KMS-11 (cell line): ENCODE measurements around the gene SNAI1.
"Not testable (repeated sequence)": the region's sequence is repeated elsewhere in the genome, so short reads cannot be mapped to it uniquely, and the experiment has no call there.

Experiments used
- H2AFZ ChIP-seq: fragments of 200-600 bp; sonication (generic); 2 replicates; pipeline ENCODE4 v1.6.1; 2016; ENCODE audit warnings: antibody characterized with exemption, mixed run types, low read depth
- H3K27ac ChIP-seq: fragments of 200-600 bp; sonication (generic); 2 replicates; pipeline ENCODE4 v1.6.1; 2016; ENCODE audit warnings: mild to moderate bottlenecking, mixed run types
- H3K27me3 ChIP-seq: fragments of 200-600 bp; sonication (generic); 2 replicates; pipeline ENCODE4 v1.6.1; 2017; ENCODE audit warnings: mild to moderate bottlenecking, low read depth, mixed run types, moderate library complexity; ENCODE audit not compliant: insufficient read depth
- H3K36me3 ChIP-seq: fragments of 200-600 bp; sonication (generic); 2 replicates; pipeline ENCODE4 v1.6.1; 2017; ENCODE audit warnings: mild to moderate bottlenecking, mixed run types; ENCODE audit not compliant: insufficient read depth
- H3K4me1 ChIP-seq: fragments of 200-600 bp; sonication (generic); 2 replicates; pipeline ENCODE4 v1.6.1; 2016; ENCODE audit warnings: mild to moderate bottlenecking, low read depth, mixed run types; ENCODE audit not compliant: poor library complexity, severe bottlenecking
- H3K4me2 ChIP-seq: fragments of 200-600 bp; sonication (generic); 2 replicates; pipeline ENCODE4 v1.7.0; 2016; ENCODE audit warnings: mild to moderate bottlenecking, mixed run types
- H3K4me3 ChIP-seq: fragments of 200-600 bp; sonication (generic); IDR thresholded peaks from 2 replicates; pipeline ENCODE4 v1.6.1; 2017; ENCODE audit warnings: low read depth, low read length, mixed read lengths; ENCODE audit not compliant: insufficient read depth
- H3K79me2 ChIP-seq: fragments of 200-600 bp; sonication (generic); 2 replicates; pipeline ENCODE4 v1.6.1; 2016; ENCODE audit warnings: low read depth, mixed run types; ENCODE audit not compliant: insufficient read depth
- H3K9ac ChIP-seq: fragments of 200-600 bp; sonication (generic); 2 replicates; pipeline ENCODE4 v1.6.1; 2016; ENCODE audit warnings: mild to moderate bottlenecking, mixed run types
- H4K20me1 ChIP-seq: fragments of 200-600 bp; sonication (generic); 2 replicates; pipeline ENCODE4 v1.6.1; 2016; ENCODE audit warnings: mild to moderate bottlenecking, mixed run types; ENCODE audit not compliant: insufficient read depth
- TF ChIP-seq, protein P1 (sequence below): fragments of 200-600 bp; sonication (generic); conservative IDR thresholded peaks from 2 replicates; pipeline ENCODE4 v1.6.1; 2017; ENCODE audit warnings: low read depth, mild to moderate bottlenecking, antibody characterized with exemption, low read length, moderate library complexity, mixed read lengths

The SNAI1 gene

DNA sequence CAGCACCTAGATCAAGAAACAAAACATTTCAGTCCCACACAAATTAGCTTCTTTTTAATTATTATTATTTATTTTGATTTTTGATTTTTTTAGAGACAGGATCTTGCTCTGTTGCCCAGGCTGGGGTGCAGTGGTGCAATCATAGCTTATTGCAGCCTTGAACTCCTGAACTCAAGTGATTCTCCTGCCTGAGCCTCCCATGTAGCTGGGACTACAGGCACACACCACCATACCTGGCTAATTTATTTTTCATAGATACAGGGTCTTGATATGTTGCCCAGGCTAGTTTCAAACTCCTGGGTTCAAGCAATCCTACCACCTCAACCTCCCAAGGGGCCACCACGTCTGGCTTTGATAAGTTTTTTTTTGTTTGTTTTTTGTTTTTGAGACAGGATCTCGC, 24.6 kb downstream of the SNAI1 start:
- Histone ChIP-seq H3K27ac (no peak overlapping the region), H3K27me3 (no peaks in the 10 kb centered on the region; the same call in 1 of the 2 replicates), H3K4me3 (no peak overlapping the region), H3K4me1 (no peaks in the 10 kb centered on the region), H3K36me3 (no peaks in the 10 kb centered on the region), H2AFZ (no peak overlapping the region), H3K9ac (no peak overlapping the region), H4K20me1 (no peaks in the 10 kb centered on the region), H3K79me2 (no peaks in the 10 kb centered on the region), H3K4me2 (no peak overlapping the region)
- TF ChIP-seq, protein P1, sequence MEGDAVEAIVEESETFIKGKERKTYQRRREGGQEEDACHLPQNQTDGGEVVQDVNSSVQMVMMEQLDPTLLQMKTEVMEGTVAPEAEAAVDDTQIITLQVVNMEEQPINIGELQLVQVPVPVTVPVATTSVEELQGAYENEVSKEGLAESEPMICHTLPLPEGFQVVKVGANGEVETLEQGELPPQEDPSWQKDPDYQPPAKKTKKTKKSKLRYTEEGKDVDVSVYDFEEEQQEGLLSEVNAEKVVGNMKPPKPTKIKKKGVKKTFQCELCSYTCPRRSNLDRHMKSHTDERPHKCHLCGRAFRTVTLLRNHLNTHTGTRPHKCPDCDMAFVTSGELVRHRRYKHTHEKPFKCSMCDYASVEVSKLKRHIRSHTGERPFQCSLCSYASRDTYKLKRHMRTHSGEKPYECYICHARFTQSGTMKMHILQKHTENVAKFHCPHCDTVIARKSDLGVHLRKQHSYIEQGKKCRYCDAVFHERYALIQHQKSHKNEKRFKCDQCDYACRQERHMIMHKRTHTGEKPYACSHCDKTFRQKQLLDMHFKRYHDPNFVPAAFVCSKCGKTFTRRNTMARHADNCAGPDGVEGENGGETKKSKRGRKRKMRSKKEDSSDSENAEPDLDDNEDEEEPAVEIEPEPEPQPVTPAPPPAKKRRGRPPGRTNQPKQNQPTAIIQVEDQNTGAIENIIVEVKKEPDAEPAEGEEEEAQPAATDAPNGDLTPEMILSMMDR: no peak

DNA sequence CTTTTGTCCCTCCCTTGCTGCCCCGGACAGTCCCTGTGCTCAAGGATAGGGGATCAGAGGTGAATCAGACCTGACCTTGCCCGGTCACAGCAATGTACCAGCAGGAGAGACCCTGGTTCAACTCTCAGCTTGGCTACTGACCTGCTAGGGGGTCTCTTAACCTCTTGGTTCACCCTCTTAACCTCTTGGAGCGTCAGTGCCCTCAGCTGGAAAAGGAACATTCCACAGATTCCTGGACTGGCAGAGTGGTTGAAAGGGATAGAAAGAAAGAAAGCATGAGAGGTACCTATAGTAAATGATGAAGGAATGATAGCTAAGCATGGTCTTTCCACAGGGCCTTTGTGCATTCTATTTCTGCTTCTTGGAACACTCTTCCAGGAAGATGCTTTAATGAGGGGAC, 25.2 kb downstream of the SNAI1 start:
- Histone ChIP-seq H3K36me3 (no peaks in the 10 kb centered on the region), H3K9ac (no peak overlapping the region), H4K20me1 (no peaks in the 10 kb centered on the region), H3K27ac (no peak overlapping the region), H3K4me2 (no peak overlapping the region), H3K79me2 (no peaks in the 10 kb centered on the region), H2AFZ (no peak overlapping the region), H3K4me1 (no peaks in the 10 kb centered on the region), H3K27me3 (no peaks in the 10 kb centered on the region; the same call in 1 of the 2 replicates), H3K4me3 (no peak overlapping the region)
- TF ChIP-seq, protein P1: no peak

DNA sequence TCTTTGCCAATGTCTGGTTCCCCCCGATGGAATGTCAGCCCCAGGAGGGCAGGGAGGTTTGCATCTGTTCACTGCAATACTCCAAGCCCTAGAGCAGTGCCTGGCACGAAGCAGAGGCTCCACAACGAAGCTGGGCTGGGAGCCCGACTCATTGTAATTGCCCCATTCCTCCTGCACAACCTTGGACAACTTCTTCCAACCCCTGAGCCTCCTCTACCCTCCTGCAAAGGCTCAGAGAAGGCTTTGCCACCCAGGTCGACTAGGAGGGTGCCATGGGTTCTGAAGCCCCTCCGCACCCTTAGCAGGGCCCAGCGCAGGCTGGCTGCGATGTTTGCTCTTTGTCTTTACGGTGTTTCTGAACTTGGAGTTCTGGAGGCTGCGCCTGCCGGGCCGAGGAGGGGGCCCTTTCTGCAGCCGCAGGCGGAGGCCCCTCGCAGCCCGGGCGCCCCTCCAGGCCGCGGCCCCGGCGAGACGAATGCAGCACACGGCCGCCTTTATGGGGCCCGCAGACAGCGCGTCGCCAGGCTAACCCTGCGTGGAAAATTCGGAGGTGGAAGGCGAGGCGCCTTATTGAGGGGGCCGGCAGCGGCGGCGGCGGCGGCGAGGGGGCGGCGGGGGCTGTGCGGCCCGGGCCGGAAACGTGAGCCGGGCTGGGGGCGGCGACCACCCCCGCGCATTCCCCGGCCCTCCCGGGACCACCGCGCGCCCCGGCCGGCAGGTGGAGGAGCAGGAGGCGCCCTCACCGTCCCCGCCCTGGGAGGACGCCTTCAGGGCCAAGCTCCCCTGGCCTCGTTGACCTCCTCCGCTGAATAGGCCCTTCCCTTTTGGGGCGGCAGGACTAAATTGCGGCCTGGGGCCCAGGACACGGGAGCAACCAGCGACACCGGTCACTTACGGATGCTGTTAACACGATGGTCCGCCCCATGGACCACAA, 27.0 kb downstream of the SNAI1 start:
- Histone ChIP-seq H3K79me2 (no peaks in the 10 kb centered on the region), H3K36me3 (no peaks in the 10 kb centered on the region), H2AFZ (no peak overlapping the region), H4K20me1 (no peaks in the 10 kb centered on the region), H3K4me1 (no peaks in the 10 kb centered on the region), H3K27me3 (no peaks in the 10 kb centered on the region; the same call in 1 of the 2 replicates), H3K4me2 (no peak overlapping the region), H3K4me3 (no peak overlapping the region), H3K9ac (no peak overlapping the region), H3K27ac (no peak overlapping the region)
- TF ChIP-seq, protein P1: no peak

DNA sequence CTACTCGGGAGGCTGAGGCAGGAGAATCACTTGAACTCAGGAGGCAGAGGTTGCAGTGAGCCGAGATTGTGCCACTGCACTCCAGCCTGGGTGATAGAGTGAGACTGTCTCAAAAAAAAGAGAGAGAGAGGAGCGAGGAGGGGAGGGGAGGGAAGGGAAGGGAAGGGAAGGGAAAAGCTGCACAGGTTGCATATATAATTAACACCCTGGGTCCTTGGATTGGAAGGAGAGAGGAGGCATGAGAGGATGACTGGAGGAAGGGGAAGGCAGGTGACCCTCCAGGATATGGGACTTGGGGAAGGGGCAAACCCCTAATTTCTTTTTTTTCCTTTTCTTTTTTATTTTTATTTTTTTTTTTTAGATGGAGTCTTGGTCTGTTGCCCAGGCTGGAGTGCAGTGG, 28.8 kb downstream of the SNAI1 start:
- not testable (repeated sequence) for H2AFZ ChIP-seq, H3K4me3 ChIP-seq, H3K27ac ChIP-seq, H3K4me2 ChIP-seq, H3K4me1 ChIP-seq, H3K27me3 ChIP-seq, H3K9ac ChIP-seq, H3K36me3 ChIP-seq, H4K20me1 ChIP-seq, H3K79me2 ChIP-seq
